Activated naive CD4-positive, alpha-beta T cell treated with anti-CD3 and anti-CD28 coated beads, Interleukin-2, amount 50 U/mL, for 24 hours (primary cell): ENCODE measurements around the gene ZMPSTE24.
A peak's percentile ranks its signal among the peaks of the same experiment; 100 is the strongest.

ENCODE experiments used
- H3K27ac Mint-ChIP-seq: one replicate; pipeline ENCODE4 v1.8.0; 2021; ENCODE audit warnings: mild to moderate bottlenecking, mixed read lengths
- H3K27me3 Mint-ChIP-seq: one replicate; pipeline ENCODE4 v1.8.0; 2021; ENCODE audit warnings: mixed read lengths
- H3K36me3 Mint-ChIP-seq: one replicate; pipeline ENCODE4 v1.8.0; 2021; ENCODE audit warnings: mixed read lengths
- H3K4me1 Mint-ChIP-seq: one replicate; pipeline ENCODE4 v1.8.0; 2021; ENCODE audit warnings: mixed read lengths
- H3K4me3 Mint-ChIP-seq: one replicate; pipeline ENCODE4 v1.8.0; 2021; ENCODE audit warnings: mild to moderate bottlenecking, mixed read lengths
- H3K9me3 Mint-ChIP-seq: one replicate; pipeline ENCODE4 v1.8.0; 2021; ENCODE audit warnings: mixed read lengths

ZMPSTE24 gene

GRCh38 chr1:40273547-40274166, 15.6 kb downstream of the ZMPSTE24 start:
- no peak overlapping the region for H3K4me3 Mint-ChIP-seq
- no peaks in the 10 kb centered on the region for H3K27me3 Mint-ChIP-seq
- no peak overlapping the region for H3K27ac Mint-ChIP-seq
- peaks cover 24% of the 10 kb centered on the region for H3K4me1 Mint-ChIP-seq
- H3K9me3 Mint-ChIP-seq = no peaks in the 10 kb centered on the region
- peaks cover 31% of the 10 kb centered on the region for H3K36me3 Mint-ChIP-seq

DNA sequence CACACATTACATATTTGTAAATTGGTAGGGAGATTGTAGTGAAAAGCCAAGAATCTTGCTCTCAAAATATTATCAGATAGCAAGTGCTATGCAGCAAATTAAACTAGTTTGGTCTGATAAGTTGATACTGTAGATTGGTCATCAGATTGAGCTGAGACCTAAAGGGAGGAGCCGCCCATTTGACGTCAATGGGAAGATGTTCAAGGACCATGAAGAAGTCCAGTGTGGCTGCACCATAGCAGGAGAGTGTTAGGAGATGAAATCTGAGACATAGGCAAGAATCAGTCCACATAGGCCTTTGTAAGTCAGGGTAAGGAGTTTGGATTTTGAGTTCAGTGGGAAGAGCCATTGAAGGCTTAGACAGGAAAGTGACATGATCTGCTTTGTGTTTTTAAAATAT, 16.3 kb downstream of the ZMPSTE24 start:
- peaks cover 32% of the 10 kb centered on the region for H3K36me3 Mint-ChIP-seq

GRCh38 chr1:40276122-40276521, 18.1 kb downstream of the ZMPSTE24 start:
- Mint-ChIP-seq H3K4me3 (no peak overlapping the region), H3K36me3 (peaks cover 25% of the 10 kb centered on the region), H3K27me3 (no peaks in the 10 kb centered on the region), H3K9me3 (no peaks in the 10 kb centered on the region), H3K4me1 (peaks cover 18% of the 10 kb centered on the region), H3K27ac (peak overlapping the region; percentile 90)

More for the DNA sequence above, 16.3 kb downstream of the ZMPSTE24 start:
- peaks cover 26% of the 10 kb centered on the region for H3K4me1 Mint-ChIP-seq
- H3K9me3 Mint-ChIP-seq = no peaks in the 10 kb centered on the region
- H3K27me3 Mint-ChIP-seq = no peaks in the 10 kb centered on the region
- H3K4me3 Mint-ChIP-seq = no peak overlapping the region
- peak overlapping the region; percentile 0 for H3K27ac Mint-ChIP-seq

DNA sequence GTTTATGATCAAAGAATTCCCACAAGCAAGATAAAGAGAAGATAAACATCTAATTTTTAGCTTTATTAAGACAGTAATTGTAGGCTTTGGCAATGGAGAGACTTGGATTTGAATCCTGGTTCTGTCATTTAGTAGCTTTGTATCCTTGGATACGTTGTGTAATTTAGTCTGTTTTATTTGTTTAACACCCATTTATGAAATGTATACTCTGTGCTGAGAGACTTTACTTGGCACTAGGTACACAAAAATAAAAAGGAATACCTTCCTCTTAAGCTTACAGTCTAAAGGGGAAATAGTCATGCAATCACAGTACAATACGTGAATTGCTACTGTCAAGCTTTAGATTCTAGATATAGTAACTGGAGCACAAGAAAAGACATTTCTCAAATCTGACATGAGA, 23.8 kb downstream of the ZMPSTE24 start:
- no peak overlapping the region for H3K27ac Mint-ChIP-seq
- H3K36me3 Mint-ChIP-seq = peaks cover 14% of the 10 kb centered on the region

DNA sequence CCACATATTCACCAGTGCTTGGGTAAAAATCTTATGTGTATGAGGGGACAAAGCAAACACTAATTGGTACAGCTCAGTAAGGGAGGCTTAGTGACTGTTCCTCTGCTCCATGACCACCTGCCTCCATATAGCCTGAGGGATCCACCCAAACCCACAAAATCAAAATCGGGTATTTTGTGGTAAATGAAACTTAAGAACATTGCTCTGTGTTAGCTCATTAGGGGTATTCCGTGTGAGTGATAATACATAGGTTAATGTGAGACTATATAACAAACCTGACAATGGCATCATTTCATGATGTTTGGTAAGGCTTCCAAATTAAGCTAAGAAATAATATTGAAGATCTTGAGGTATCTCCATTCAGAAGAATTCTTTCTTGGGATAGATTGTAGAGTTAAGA, 33.3 kb downstream of the ZMPSTE24 start:
- Mint-ChIP-seq H3K9me3 (no peaks in the 10 kb centered on the region), H3K36me3 (peaks cover 20% of the 10 kb centered on the region), H3K4me3 (no peak overlapping the region), H3K4me1 (no peaks in the 10 kb centered on the region), H3K27ac (no peak overlapping the region), H3K27me3 (no peaks in the 10 kb centered on the region)

More for the DNA sequence above, 23.8 kb downstream of the ZMPSTE24 start:
- H3K4me3 Mint-ChIP-seq = no peak overlapping the region
- H3K9me3 Mint-ChIP-seq = no peaks in the 10 kb centered on the region
- no peaks in the 10 kb centered on the region for H3K27me3 Mint-ChIP-seq
- H3K4me1 Mint-ChIP-seq = peaks cover 12% of the 10 kb centered on the region

DNA sequence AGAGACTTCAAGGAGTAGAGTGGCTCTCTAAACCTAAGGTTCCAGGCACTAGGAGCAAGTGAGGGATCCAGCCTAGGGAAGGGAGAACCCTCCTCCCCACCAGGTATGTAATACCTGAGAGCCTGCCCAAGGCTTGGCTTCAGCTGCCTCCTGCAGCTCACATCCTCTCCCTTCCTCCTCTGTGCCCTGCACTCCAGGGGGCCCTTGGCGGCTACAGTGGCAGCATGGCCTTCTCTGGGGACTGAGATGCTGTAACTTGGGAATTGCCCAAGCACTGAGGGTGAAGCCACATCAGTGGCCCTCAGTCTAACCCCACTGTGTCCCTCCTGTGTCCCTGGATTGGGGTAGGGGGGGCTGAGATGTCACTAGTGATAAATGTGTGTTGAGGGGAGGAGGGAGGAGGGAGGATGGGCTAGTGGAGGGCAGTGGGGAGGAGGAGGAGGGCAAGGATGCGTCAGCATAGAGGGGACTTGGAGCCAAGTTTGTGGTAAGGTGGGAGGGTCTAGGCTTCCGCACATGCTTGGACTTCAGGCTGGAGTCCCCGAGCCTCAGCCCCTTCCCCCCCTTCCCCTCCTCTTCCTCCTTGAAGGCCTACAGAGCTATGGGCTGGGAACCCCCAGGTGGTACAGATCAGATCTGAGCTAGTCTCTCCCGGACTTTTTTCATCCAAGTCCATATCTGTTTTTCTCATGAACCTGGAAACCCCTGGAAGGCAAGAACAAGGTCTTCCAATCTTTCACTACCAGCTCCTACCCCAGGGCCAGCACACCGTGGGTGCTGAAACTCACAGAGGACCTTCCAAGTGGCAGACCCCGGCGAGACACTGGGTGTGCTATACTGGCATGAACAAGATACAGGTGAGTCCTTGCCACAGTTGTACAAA, 41.6 kb downstream of the ZMPSTE24 start:
- no peaks in the 10 kb centered on the region for H3K4me1 Mint-ChIP-seq
- no peaks in the 10 kb centered on the region for H3K27me3 Mint-ChIP-seq
- no peak overlapping the region for H3K27ac Mint-ChIP-seq
- H3K4me3 Mint-ChIP-seq = no peak overlapping the region
- H3K36me3 Mint-ChIP-seq = no peaks in the 10 kb centered on the region
- H3K9me3 Mint-ChIP-seq = no peaks in the 10 kb centered on the region

GRCh38 chr1:40300249-40300567, 42.2 kb downstream of the ZMPSTE24 start:
- H3K9me3 Mint-ChIP-seq = no peaks in the 10 kb centered on the region
- no peaks in the 10 kb centered on the region for H3K27me3 Mint-ChIP-seq
- H3K27ac Mint-ChIP-seq = no peak overlapping the region
- H3K36me3 Mint-ChIP-seq = no peaks in the 10 kb centered on the region
- H3K4me1 Mint-ChIP-seq = no peaks in the 10 kb centered on the region
- no peak overlapping the region for H3K4me3 Mint-ChIP-seq

GRCh38 chr1:40300651-40301050, 42.6 kb downstream of the ZMPSTE24 start:
- no peak overlapping the region for H3K4me3 Mint-ChIP-seq
- H3K27me3 Mint-ChIP-seq = no peaks in the 10 kb centered on the region

DNA sequence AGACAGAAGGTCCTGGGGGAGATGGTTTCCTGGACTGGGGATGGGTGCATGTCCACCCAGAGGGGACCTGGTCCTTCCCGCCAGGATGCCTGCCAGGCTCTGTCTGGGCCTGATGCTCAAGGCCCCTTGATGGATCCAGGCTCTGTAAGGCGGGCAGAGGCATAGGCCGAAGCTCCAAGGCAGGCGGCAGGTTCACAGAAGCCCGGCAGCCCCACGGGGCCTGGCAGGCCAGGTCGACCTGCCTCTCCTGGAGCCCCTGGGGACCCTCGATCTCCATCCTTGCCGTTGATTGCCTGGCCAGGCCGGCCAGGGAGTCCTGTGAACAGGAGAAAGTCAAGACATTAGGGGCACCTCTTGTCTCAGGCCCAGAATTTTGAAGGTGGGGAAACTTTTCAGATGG, 43.0 kb downstream of the ZMPSTE24 start:
- no peaks in the 10 kb centered on the region for H3K27me3 Mint-ChIP-seq

More at GRCh38 chr1:40300651-40301050, 42.6 kb downstream of the ZMPSTE24 start:
- no peak overlapping the region for H3K27ac Mint-ChIP-seq
- no peaks in the 10 kb centered on the region for H3K9me3 Mint-ChIP-seq
- H3K36me3 Mint-ChIP-seq = no peaks in the 10 kb centered on the region
- no peaks in the 10 kb centered on the region for H3K4me1 Mint-ChIP-seq

GRCh38 chr1:40301541-40302299, 43.7 kb downstream of the ZMPSTE24 start:
- Mint-ChIP-seq H3K9me3 (no peaks in the 10 kb centered on the region), H3K4me1 (no peaks in the 10 kb centered on the region), H3K4me3 (no peak overlapping the region), H3K27me3 (no peaks in the 10 kb centered on the region), H3K27ac (no peak overlapping the region), H3K36me3 (no peaks in the 10 kb centered on the region)

More for the DNA sequence above, 43.0 kb downstream of the ZMPSTE24 start:
- H3K27ac Mint-ChIP-seq = no peak overlapping the region
- no peaks in the 10 kb centered on the region for H3K4me1 Mint-ChIP-seq
- no peak overlapping the region for H3K4me3 Mint-ChIP-seq
- H3K36me3 Mint-ChIP-seq = no peaks in the 10 kb centered on the region
- H3K9me3 Mint-ChIP-seq = no peaks in the 10 kb centered on the region

DNA sequence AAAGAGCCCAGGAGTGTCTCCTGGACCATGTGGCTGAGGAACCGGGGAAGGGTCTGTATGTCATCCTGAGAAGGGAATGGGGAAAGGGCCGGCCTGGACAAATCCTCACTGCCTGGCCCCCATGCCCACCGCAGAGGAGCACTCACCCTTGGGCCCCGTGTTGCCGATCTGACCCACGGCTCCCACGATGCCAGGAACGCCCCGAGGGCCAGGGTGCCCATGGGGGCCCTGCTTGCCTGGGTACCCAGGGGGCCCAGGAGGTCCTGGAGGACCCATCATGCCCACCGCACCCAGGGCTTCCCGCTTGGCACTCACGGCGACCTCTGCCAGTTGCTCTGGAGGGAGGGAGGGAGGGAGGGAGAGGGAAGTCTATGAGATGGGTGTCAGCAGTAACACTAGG, 44.4 kb downstream of the ZMPSTE24 start:
- Mint-ChIP-seq H3K9me3 (no peaks in the 10 kb centered on the region), H3K36me3 (no peaks in the 10 kb centered on the region), H3K27me3 (no peaks in the 10 kb centered on the region)

DNA sequence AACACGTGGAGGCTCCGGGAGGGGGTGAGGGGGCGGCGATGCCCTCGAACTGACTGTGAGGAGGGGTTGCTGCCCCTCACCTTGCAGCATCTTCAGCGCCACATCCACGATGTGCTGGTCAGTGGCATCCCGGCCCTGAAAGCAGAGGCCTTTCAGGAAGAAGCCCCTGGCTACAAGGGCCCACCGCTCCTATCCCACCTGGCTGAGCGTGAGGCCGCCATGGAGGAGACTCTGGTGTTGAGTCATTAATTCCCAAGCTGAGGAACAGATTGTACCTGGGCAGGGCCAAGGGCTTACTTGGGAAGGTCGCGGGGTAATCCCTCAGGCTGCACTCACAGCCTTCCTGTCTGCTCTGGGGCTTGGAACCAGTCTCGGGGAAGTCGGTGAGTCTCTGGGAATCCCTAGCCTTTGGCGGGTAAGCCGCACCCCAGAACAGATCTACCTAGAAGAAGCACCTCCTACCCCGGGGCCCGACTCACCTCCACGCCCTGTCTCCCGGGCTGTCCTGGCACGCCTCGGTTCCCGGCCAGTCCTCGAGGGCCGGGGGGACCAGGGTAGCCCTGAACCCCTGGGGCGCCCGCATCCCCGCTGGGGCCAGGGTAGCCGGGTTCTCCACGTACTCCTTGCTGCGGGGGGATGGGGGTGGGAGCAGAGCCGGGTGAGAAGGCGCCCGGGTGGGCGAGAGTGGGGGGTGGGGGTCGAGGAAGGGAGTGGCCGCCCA, 45.2 kb downstream of the ZMPSTE24 start:
- Mint-ChIP-seq H3K4me3 (no peak overlapping the region), H3K36me3 (no peaks in the 10 kb centered on the region), H3K4me1 (no peaks in the 10 kb centered on the region), H3K27me3 (no peaks in the 10 kb centered on the region), H3K9me3 (no peaks in the 10 kb centered on the region), H3K27ac (no peak overlapping the region)

More for the DNA sequence above, 44.4 kb downstream of the ZMPSTE24 start:
- Mint-ChIP-seq H3K4me1 (no peaks in the 10 kb centered on the region), H3K4me3 (no peak overlapping the region), H3K27ac (no peak overlapping the region)

GRCh38 chr1:40303790-40304189, 45.8 kb downstream of the ZMPSTE24 start:
- no peaks in the 10 kb centered on the region for H3K4me1 Mint-ChIP-seq
- H3K9me3 Mint-ChIP-seq = no peaks in the 10 kb centered on the region
- no peak overlapping the region for H3K4me3 Mint-ChIP-seq
- no peaks in the 10 kb centered on the region for H3K27me3 Mint-ChIP-seq
- H3K27ac Mint-ChIP-seq = no peak overlapping the region
- H3K36me3 Mint-ChIP-seq = no peaks in the 10 kb centered on the region

DNA sequence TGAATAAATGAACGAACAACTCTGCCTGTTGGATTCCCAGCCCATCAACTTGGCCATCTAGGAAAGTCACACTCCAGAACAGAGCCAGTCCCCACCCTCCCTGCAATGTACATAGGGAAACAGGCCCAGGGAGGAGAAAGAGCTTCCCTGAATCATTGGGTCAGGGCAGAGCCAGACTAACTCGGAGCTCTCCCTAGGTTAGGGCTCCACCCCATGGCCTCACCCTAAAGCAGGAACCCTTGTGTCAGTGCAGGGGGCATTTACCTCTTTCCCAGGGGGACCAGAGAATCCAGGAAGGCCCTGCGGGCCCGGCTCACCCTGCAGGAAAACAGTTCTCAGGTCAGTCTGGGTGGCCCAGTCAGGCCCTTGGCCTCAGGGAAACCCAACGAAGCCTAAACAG, 47.4 kb downstream of the ZMPSTE24 start:
- H3K4me1 Mint-ChIP-seq = no peaks in the 10 kb centered on the region
- H3K27me3 Mint-ChIP-seq = no peaks in the 10 kb centered on the region
- no peak overlapping the region for H3K27ac Mint-ChIP-seq
- H3K9me3 Mint-ChIP-seq = no peaks in the 10 kb centered on the region
- H3K36me3 Mint-ChIP-seq = no peaks in the 10 kb centered on the region
- no peak overlapping the region for H3K4me3 Mint-ChIP-seq

DNA sequence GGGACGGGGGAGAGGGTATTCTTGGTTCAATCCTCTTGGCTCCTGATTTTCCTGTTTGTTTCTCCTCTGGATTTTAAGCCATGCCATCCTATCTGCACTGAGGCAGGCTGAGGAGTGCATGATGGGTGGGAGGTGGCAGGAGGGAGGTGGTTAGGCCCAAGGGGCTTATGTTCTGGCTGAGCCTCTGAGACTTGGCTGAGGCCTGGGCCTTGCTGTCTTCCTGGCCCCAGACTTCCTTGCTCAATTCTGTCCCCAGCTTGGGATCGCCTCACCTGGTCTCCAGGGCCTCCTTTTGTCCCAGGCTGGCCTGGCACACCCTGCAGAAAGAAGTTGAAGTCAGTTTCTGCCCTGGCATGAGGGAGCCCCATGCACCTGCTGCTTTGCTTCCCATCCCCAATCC, 47.8 kb downstream of the ZMPSTE24 start:
- Mint-ChIP-seq H3K27me3 (no peaks in the 10 kb centered on the region), H3K4me3 (no peak overlapping the region)

More for the DNA sequence above, 47.8 kb downstream of the ZMPSTE24 start:
- Mint-ChIP-seq H3K36me3 (no peaks in the 10 kb centered on the region), H3K9me3 (no peaks in the 10 kb centered on the region), H3K27ac (no peak overlapping the region), H3K4me1 (no peaks in the 10 kb centered on the region)
